Measurements from ENCODE around the gene ARHGEF6.

The ARHGEF6 gene

DNA sequence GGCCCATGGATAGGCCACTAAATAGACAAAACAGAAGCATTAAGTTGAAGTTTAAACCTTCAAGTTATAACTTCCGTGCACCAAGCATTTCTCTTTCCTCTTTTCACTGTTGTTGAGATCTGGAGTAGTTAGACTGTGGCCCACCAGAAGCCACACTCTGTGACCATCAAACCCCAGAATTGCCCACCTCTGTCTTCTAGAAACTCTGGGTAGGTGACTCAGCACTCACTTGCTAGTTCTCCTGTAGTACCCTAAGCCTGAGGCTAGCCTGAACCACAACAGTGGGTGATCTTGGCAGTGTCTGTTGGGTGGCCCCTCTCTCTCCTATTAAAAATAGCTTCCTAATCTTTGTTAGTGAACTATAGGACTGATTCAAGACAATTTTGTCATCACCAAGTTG, 157.3 kb downstream of the ARHGEF6 start:
- Mint-ChIP-seq H3K4me3 (no peak overlapping the region), H3K36me3 (peaks cover 12% of the 10 kb centered on the region), H3K9me3 (peaks cover 7% of the 10 kb centered on the region), H3K27ac (peak overlapping the region; percentile 60), H3K27me3 (no peaks in the 10 kb centered on the region), H3K4me1 (peaks cover 93% of the 10 kb centered on the region)
- CTCF ChIA-PET, result interaction anchor here (0.9 kb wide), 1 partner anchor 302 kb away, joined by 3 read pairs; no protein-coding TSS in a partner anchor
- no peak for DNase-seq

DNA sequence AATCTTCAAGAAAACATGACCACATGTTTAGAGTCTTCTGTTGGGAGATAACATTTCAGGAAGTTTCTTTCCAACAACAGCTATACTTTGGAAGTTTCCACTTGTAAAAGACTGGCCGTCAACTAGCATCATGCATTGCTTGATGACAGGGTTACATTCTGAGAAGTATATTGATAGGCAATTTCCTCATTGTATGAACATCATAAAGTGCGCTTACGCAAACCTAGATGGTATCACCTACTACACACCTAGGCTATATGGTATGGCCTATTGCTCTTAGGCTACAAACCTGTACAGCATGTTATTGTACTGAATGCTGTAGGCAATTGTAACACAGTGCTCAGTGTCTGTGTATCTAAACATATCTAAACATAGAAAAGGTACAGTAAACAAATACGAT, 158.2 kb downstream of the ARHGEF6 start:
- Mint-ChIP-seq H3K4me3 (no peak overlapping the region), H3K4me1 (peaks cover 92% of the 10 kb centered on the region), H3K27me3 (no peaks in the 10 kb centered on the region), H3K9me3 (peaks cover 7% of the 10 kb centered on the region), H3K27ac (no peak overlapping the region), H3K36me3 (peaks cover 12% of the 10 kb centered on the region)
- DNase-seq, result no peak
- CTCF ChIA-PET, result interaction anchor here (0.9 to 1.1 kb wide), 2 partner anchors 22 to 303 kb away, joined by 3 read pairs; no protein-coding TSS in a partner anchor

- Mint-ChIP-seq H3K9me3 (peaks cover 7% of the 10 kb centered on the region), H3K27me3 (no peaks in the 10 kb centered on the region), H3K36me3 (peaks cover 13% of the 10 kb centered on the region), H3K27ac (peak overlapping the region; percentile 88), H3K4me3 (no peak overlapping the region), H3K4me1 (peaks cover 90% of the 10 kb centered on the region)
- CTCF ChIA-PET, result no interaction called here
- no peak for DNase-seq
These were observed 160.0 kb downstream of the ARHGEF6 start for GRCh38 chrX:136620780-136621179.

DNA sequence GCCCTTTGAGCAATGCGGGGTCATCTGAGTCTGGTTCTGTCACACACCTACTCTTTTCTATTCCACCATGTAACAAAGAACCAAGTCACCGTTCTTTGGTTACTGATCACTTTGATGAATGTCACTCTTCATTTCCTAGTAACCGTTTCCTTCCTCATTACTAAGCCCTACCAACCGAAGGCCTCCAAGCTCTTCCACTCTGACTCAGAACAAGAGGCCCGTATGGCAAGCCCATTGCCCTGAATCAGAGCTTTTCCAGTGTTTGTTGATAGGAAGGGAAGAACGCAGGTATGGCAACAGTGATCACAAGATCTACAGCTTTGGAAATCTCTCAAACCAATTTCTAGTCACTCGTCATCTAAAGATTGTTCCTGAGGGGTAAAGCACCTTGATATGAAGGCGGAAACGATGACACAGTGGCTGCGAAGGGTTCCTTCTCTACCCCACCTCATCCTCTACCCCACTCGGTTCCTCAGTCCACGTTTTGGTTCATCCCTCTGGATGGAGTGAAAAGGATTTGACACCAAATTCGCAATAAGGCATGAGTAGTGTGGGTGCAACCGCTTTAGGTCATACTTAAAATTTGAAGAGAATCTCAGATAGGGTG, 160.7 kb downstream of the ARHGEF6 start:
- peak; percentile 51 for DNase-seq
- H3K4me1 Mint-ChIP-seq, result peaks cover 85% of the 10 kb centered on the region
- peak overlapping the region; percentile 88 for H3K27ac Mint-ChIP-seq
- H3K9me3 Mint-ChIP-seq, result peaks cover 7% of the 10 kb centered on the region
- no peaks in the 10 kb centered on the region for H3K27me3 Mint-ChIP-seq
- CTCF ChIA-PET, result interaction anchor here (1.3 to 1.8 kb wide), 5 partner anchors 7 to 39 kb away, joined by 3 to 5 read pairs (median 5); no protein-coding TSS in a partner anchor
- peaks cover 13% of the 10 kb centered on the region for H3K36me3 Mint-ChIP-seq
- H3K4me3 Mint-ChIP-seq, result no peak overlapping the region

GRCh38 chrX:136616987-136617685, 163.6 kb downstream of the ARHGEF6 start:
- Mint-ChIP-seq H3K4me3 (no peak overlapping the region), H3K27ac (peak overlapping the region; percentile 90), H3K27me3 (no peaks in the 10 kb centered on the region), H3K36me3 (peaks cover 4% of the 10 kb centered on the region), H3K4me1 (peaks cover 66% of the 10 kb centered on the region), H3K9me3 (no peaks in the 10 kb centered on the region)
- CTCF ChIA-PET, result interaction anchor here (1.4 to 2.0 kb wide), 2 partner anchors 9 to 22 kb away, joined by 4 to 10 read pairs; no protein-coding TSS in a partner anchor
- peak; percentile 42 for DNase-seq
